Measurements from ENCODE around the gene DCUN1D1.

Gene DCUN1D1

DNA sequence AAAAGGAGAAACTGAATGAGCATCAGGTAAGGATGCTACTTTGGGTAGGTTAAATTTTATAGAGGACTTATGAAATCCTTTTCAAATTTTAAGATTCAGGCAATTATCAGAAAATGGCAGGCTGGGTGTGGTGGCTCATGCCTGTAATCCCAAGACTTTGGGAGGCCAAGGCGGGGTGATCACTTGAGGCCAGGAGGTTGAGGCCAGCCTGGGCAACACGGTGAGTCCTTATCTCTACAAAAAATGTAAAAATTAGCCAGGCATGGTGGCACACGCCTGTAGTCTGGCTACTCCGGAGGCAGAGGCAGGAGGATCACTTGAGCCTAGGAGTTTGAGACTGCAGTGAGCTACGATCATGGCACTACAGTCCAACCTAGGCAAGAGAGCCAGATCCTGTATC is 23.1 kb downstream of the DCUN1D1 start:
- no peak for DNase-seq (ENCODE audit: low read depth)
- TF ChIP-seq, protein P1, sequence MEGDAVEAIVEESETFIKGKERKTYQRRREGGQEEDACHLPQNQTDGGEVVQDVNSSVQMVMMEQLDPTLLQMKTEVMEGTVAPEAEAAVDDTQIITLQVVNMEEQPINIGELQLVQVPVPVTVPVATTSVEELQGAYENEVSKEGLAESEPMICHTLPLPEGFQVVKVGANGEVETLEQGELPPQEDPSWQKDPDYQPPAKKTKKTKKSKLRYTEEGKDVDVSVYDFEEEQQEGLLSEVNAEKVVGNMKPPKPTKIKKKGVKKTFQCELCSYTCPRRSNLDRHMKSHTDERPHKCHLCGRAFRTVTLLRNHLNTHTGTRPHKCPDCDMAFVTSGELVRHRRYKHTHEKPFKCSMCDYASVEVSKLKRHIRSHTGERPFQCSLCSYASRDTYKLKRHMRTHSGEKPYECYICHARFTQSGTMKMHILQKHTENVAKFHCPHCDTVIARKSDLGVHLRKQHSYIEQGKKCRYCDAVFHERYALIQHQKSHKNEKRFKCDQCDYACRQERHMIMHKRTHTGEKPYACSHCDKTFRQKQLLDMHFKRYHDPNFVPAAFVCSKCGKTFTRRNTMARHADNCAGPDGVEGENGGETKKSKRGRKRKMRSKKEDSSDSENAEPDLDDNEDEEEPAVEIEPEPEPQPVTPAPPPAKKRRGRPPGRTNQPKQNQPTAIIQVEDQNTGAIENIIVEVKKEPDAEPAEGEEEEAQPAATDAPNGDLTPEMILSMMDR (conservative IDR thresholded peaks at IDR 0.05; ENCODE audit: control insufficient read depth, insufficient read depth, low read depth, low read length) = no peak
- no peak overlapping the region for H3K4me3 ChIP-seq (ENCODE audit: control insufficient read depth, low read depth, low read length)

DNA sequence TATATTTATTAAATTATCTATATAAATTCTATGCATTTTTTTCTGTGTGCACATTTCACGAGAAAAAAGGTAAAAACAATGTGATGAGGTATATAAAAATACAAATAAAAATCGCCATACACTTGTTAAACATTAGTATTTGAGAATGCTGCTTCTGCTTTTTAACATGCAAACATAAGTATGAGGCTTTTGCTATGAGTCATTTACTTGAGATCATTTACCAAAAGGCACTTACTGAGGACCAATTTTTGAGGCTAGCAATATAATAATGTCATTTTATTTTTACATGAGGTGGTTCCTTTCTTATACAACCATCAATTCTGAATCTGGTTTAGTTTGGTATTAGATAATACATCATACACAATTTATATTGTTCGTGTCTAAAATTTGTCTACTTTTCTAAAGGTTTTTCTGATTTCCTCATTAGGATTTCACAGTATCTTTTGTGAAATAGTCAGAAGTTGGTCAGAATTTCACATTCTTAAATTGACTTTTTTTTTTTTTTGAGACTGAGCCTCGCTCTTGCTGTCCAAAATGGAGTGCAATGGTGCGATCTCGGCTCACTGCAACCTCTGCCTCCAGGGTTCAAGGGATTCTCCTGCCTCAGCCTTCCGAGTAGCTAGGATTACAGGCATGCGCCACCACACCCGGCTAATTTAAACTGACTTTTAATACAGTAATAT is 25.6 kb downstream of the DCUN1D1 start:
- no peak overlapping the region for H3K4me3 ChIP-seq (ENCODE audit: control insufficient read depth, low read depth, low read length)
- TF ChIP-seq, protein P1 (conservative IDR thresholded peaks at IDR 0.05; ENCODE audit: control insufficient read depth, insufficient read depth, low read depth, low read length) = no peak
- DNase-seq (ENCODE audit: low read depth) = no peak

DNA sequence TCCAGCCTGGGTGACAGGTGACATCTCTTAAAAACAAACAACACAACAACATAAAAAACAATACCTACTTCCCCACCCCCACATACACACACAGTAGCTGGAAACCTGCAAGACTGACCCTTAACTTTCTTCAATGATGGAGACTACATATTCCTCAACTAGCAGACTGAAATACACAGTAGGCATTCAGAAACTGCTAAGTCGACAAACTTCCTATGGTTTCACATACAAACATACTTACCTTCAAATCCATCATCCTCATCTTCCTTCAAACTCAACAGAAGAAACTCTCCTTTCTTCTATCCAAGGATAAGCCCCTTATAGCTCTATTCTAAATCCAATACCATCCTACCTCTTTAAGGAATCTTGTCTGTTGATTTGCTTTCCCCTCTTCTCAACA is 30.6 kb downstream of the DCUN1D1 start:
- no peak for DNase-seq (ENCODE audit: low read depth)
- TF ChIP-seq, protein P1 (conservative IDR thresholded peaks at IDR 0.05; ENCODE audit: control insufficient read depth, insufficient read depth, low read depth, low read length) = no peak
- no peak overlapping the region for H3K4me3 ChIP-seq (ENCODE audit: control insufficient read depth, low read depth, low read length)

DNA sequence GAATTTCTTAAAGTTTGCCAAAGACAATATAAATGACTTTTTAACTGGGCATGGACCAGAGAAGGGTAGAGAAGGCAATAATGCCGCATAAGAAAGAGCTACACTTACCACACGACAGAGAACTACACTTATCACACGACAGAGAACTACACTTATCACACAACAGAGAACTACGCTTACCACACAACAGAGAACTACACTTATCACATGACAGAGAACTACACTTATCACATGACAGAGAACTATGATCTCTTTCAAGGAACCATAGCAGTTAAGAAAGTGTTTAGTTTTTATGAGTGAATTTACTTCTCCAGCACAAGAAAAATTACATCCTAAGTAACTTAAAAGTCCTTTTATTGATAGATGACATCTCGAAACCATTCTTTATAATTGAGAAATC is 32.0 kb downstream of the DCUN1D1 start:
- TF ChIP-seq, protein P1 (conservative IDR thresholded peaks at IDR 0.05; ENCODE audit: control insufficient read depth, insufficient read depth, low read depth, low read length) = no peak
- no peak overlapping the region for H3K4me3 ChIP-seq (ENCODE audit: control insufficient read depth, low read depth, low read length)
- no peak for DNase-seq (ENCODE audit: low read depth)

DNA sequence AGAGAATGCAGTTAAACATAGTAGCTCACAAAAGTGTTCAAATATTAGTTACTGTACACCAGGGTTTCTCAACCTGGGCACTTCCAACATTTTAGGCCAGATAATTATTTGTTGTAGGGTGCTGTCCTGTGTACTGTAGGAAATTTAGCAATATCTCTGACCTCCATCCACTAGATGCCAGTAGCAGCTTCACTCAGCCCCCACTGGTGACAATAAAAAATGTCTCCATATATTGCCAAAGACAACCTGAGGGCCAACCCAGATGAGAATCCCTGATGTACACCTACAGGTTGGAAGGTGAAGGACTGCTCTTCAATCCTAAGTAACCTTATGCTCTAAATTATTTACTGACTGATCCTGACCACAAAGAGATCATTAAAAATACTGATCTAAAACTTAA is 32.5 kb downstream of the DCUN1D1 start:
- no peak overlapping the region for H3K4me3 ChIP-seq (ENCODE audit: control insufficient read depth, low read depth, low read length)
- no peak for DNase-seq (ENCODE audit: low read depth)
- TF ChIP-seq, protein P1 (conservative IDR thresholded peaks at IDR 0.05; ENCODE audit: control insufficient read depth, insufficient read depth, low read depth, low read length) = no peak

DNA sequence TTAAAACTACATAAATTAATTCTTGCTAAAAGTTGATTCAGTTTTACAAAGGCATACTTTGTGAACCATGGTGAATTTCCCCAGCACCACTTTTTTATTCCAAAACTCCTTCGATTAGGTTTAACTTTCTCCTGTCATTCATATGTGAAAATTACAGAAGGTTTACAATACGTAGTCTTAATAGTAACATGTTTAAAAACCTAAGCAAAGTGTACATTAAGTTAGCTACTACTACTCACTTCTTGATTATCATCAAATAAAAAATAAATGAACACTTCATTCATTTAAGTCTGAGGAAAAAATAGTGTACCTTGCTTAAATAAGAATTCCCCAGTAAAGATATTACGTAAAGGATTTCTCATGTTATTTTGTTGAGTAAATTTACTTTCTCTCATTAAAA is 38.6 kb downstream of the DCUN1D1 start:
- TF ChIP-seq, protein P1 (conservative IDR thresholded peaks at IDR 0.05; ENCODE audit: control insufficient read depth, insufficient read depth, low read depth, low read length) = no peak
- DNase-seq (ENCODE audit: low read depth) = no peak
- no peak overlapping the region for H3K4me3 ChIP-seq (ENCODE audit: control insufficient read depth, low read depth, low read length)

Measured in fibroblast of mammary gland (primary cell).